22Rv1 (cell line): Measurements from ENCODE around the gene LRRIQ4.

Experiments used
- CTCF ChIP-seq: fragments of 450-650 bp; IDR thresholded peaks from 2 replicates; pipeline ENCODE4 v1.5.1; 2017; ENCODE audit warnings: mild to moderate bottlenecking
- ZFX ChIP-seq: fragments of 450-650 bp; IDR thresholded peaks from 2 replicates; pipeline ENCODE4 v1.6.1; 2017; ENCODE audit warnings: antibody characterized with exemption, borderline replicate concordance

- TF ChIP-seq CTCF (no peak), ZFX (no peak)
Measured at GRCh38 chr3:169836942-169837275, 24.2 kb downstream of the LRRIQ4 start.
